ENCODE measurements around the gene C11orf98.
A peak's percentile ranks its signal among the peaks of the same experiment; 100 is the strongest.
"Not testable (repeated sequence)": the region's sequence is repeated elsewhere in the genome, so short reads cannot be mapped to it uniquely, and the experiment has no call there.

C11orf98 gene

GRCh38 chr11:62650283-62650682, 14.7 kb downstream of the C11orf98 start:
- DNase-seq (ENCODE audit: low spot score), result not testable (repeated sequence)

GRCh38 chr11:62649486-62649885, 15.5 kb downstream of the C11orf98 start:
- DNase-seq (ENCODE audit: low spot score), result no peak

GRCh38 chr11:62648967-62649364, 16.0 kb downstream of the C11orf98 start:
- DNase-seq (ENCODE audit: low spot score), result no peak

- no peak for DNase-seq (ENCODE audit: low spot score)
Measured at GRCh38 chr11:62648185-62648966, 16.6 kb downstream of the C11orf98 start.

- no peak for DNase-seq (ENCODE audit: low spot score)
Measured at GRCh38 chr11:62647609-62648005, 17.4 kb downstream of the C11orf98 start.

GRCh38 chr11:62646825-62647608, 18.0 kb downstream of the C11orf98 start:
- DNase-seq (ENCODE audit: low spot score), result no peak

GRCh38 chr11:62645946-62646824, 18.8 kb downstream of the C11orf98 start, which contains the start of gene GANAB:
GANAB (minus strand) TSS chr11:62646613; CDS start chr11:62646599, 14 bp downstream.
- DNase-seq (ENCODE audit: low spot score), result peak; percentile 98

- no peak for DNase-seq (ENCODE audit: low spot score)
Measured at GRCh38 chr11:62645671-62645945, 19.4 kb downstream of the C11orf98 start.

GRCh38 chr11:62644220-62644619, 20.8 kb downstream of the C11orf98 start:
- DNase-seq (ENCODE audit: low spot score), result no peak

GRCh38 chr11:62632492-62632891, 32.5 kb downstream of the C11orf98 start:
- DNase-seq (ENCODE audit: low spot score), result no peak

- DNase-seq (ENCODE audit: low spot score), result peak; percentile 42
Measured at GRCh38 chr11:62627713-62628112, 37.3 kb downstream of the C11orf98 start.

GRCh38 chr11:62622476-62623089, 42.4 kb downstream of the C11orf98 start:
- no peak for DNase-seq (ENCODE audit: low spot score)

- peak; percentile 96 for DNase-seq (ENCODE audit: low spot score)
Measured at GRCh38 chr11:62621567-62622470, 43.2 kb downstream of the C11orf98 start, which contains the start of gene B3GAT3. B3GAT3 (minus strand) TSS chr11:62621986; CDS start chr11:62621947, 39 bp downstream.

- no peak for DNase-seq (ENCODE audit: low spot score)
Measured at GRCh38 chr11:62621027-62621566, 43.9 kb downstream of the C11orf98 start.

GRCh38 chr11:62616957-62617356, 48.1 kb downstream of the C11orf98 start:
- not testable (repeated sequence) for DNase-seq (ENCODE audit: low spot score)

- no peak for DNase-seq (ENCODE audit: low spot score)
Measured at GRCh38 chr11:62615521-62615920, 49.5 kb downstream of the C11orf98 start.

GRCh38 chr11:62614275-62614674, 50.7 kb downstream of the C11orf98 start:
- no peak for DNase-seq (ENCODE audit: low spot score)

GRCh38 chr11:62613291-62613778, 51.7 kb downstream of the C11orf98 start:
- DNase-seq (ENCODE audit: low spot score), result no peak

All from D341Med (cell line).